GM23338 (cell line): ENCODE results near the gene SPCS1. TPM values are rescaled to one million over a fixed set of nuclear protein-coding genes. Genes with fewer than 3 reads are reported as not detected.

Source experiments
- ATAC-seq: fragments of 200-7000 bp; cut with Tn5 transposase; 3 replicates; pipeline ENCODE4 v1.9.1; 2020
- DNase-seq: peaks from one replicate; pipeline ENCODE4 v3.0.0-alpha.2; 2015; ENCODE audit warnings: low spot score
- H2AFZ ChIP-seq: fragments of 200-600 bp; sonication (generic); 2 replicates; pipeline ENCODE4 v1.8.0; 2016; ENCODE audit warnings: antibody characterized with exemption, mild to moderate bottlenecking, moderate library complexity
- H3F3A ChIP-seq: fragments of 200-600 bp; sonication (generic); replicated peaks from 2 replicates; pipeline ENCODE4 v1.8.0; 2017; ENCODE audit warnings: antibody characterized with exemption, mixed run types, low read depth
- H3K27ac ChIP-seq: fragments of 200-600 bp; sonication (generic); 2 replicates; pipeline ENCODE4 v1.6.1; 2016; ENCODE audit warnings: low read depth
- H3K27me3 ChIP-seq: fragments of 200-600 bp; sonication (generic); 2 replicates; pipeline ENCODE4 v1.8.0; 2016; ENCODE audit warnings: mild to moderate bottlenecking, mixed run types, moderate library complexity; ENCODE audit not compliant: insufficient read depth
- H3K36me3 ChIP-seq: fragments of 200-600 bp; sonication (generic); 2 replicates; pipeline ENCODE4 v1.8.0; 2016; ENCODE audit warnings: mild to moderate bottlenecking; ENCODE audit not compliant: insufficient read depth
- H3K4me1 ChIP-seq: fragments of 200-600 bp; sonication (generic); 2 replicates; pipeline ENCODE4 v1.8.0; 2016; ENCODE audit warnings: mild to moderate bottlenecking, moderate library complexity; ENCODE audit not compliant: insufficient read depth
- H3K4me2 ChIP-seq: fragments of 200-600 bp; sonication (generic); 2 replicates; pipeline ENCODE4 v1.7.1; 2017; ENCODE audit warnings: mixed run types
- H3K4me3 ChIP-seq: fragments of 200-600 bp; sonication (generic); 2 replicates; pipeline ENCODE4 v1.6.1; 2016; ENCODE audit warnings: mixed run types
- H3K79me2 ChIP-seq: fragments of 200-600 bp; sonication (generic); replicated peaks from 2 replicates; pipeline ENCODE4 v1.8.0; 2017; ENCODE audit warnings: mild to moderate bottlenecking; ENCODE audit not compliant: insufficient read depth
- H3K9me2 ChIP-seq: fragments of 200-600 bp; sonication (generic); 2 replicates; pipeline ENCODE4 v1.8.0; 2017; ENCODE audit not compliant: insufficient read depth
- H4K20me1 ChIP-seq: fragments of 200-600 bp; sonication (generic); replicated peaks from 2 replicates; pipeline ENCODE4 v1.8.0; 2017; ENCODE audit warnings: mild to moderate bottlenecking; ENCODE audit not compliant: insufficient read depth
- H3K27ac Mint-ChIP-seq: 2 replicates; pipeline ENCODE4 v1.8.0; 2020; ENCODE audit warnings: inconsistent platforms, mild to moderate bottlenecking, moderate library complexity, mixed read lengths
- H3K27me3 Mint-ChIP-seq: 3 replicates; pipeline ENCODE4 v1.8.0; 2022; ENCODE audit warnings: low read depth, mild to moderate bottlenecking, moderate library complexity, mixed read lengths, inconsistent platforms; ENCODE audit not compliant: insufficient read depth, poor library complexity
- H3K36me3 Mint-ChIP-seq: 3 replicates; pipeline ENCODE4 v1.8.0; 2021; ENCODE audit warnings: low read depth, mild to moderate bottlenecking, inconsistent platforms, moderate library complexity, mixed read lengths
- H3K4me1 Mint-ChIP-seq: 3 replicates; pipeline ENCODE4 v1.8.0; 2020; ENCODE audit warnings: mild to moderate bottlenecking, inconsistent platforms, mixed read lengths
- H3K4me3 Mint-ChIP-seq: 3 replicates; pipeline ENCODE4 v1.8.0; 2021; ENCODE audit warnings: moderate library complexity, mild to moderate bottlenecking, inconsistent platforms, mixed read lengths
- H3K9me3 Mint-ChIP-seq: 3 replicates; pipeline ENCODE4 v1.8.0; 2020; ENCODE audit warnings: moderate library complexity, mild to moderate bottlenecking, inconsistent platforms, mixed read lengths
- CREB1 ChIP-seq: fragments of 250-450 bp; sonication (Bioruptor Pico); IDR thresholded peaks from 2 replicates; pipeline ENCODE4 v1.5.0; 2020; ENCODE audit warnings: low read depth, mild to moderate bottlenecking, moderate library complexity
- CTCF ChIP-seq, 2 experiments: fragments of 200-600 bp in 1 of 2; sonication (generic) in 1 of 2; conservative IDR thresholded peaks; 2 replicates each; pipeline versions ENCODE4 v1.5.1 to v1.6.1; 2016 to 2017; ENCODE audit warnings: antibody characterized with exemption in 2 of 2, low read depth in 2 of 2, mild to moderate bottlenecking in 2 of 2, moderate library complexity in 1 of 2
- EZH2 ChIP-seq: fragments of 200-600 bp; sonication (generic); IDR thresholded peaks from one replicate; pipeline ENCODE4 v1.8.0; 2017; ENCODE audit warnings: antibody characterized with exemption, mild to moderate bottlenecking, low read depth; ENCODE audit not compliant: unreplicated experiment
- EZH2phosphoT487 ChIP-seq: fragments of 200-600 bp; sonication (generic); IDR thresholded peaks from one replicate; pipeline ENCODE4 v1.8.1; 2018; ENCODE audit warnings: antibody characterized with exemption; ENCODE audit not compliant: unreplicated experiment
- JUNB ChIP-seq: IDR thresholded peaks from one replicate; pipeline ENCODE4 v1.6.1; 2016; ENCODE audit warnings: antibody characterized with exemption; ENCODE audit not compliant: unreplicated experiment
- NANOG ChIP-seq: IDR thresholded peaks from 2 replicates; pipeline ENCODE4 v1.6.1; 2016; ENCODE audit warnings: antibody characterized with exemption, borderline replicate concordance
- POLR2AphosphoS5 ChIP-seq: IDR thresholded peaks from 2 replicates; pipeline ENCODE4 v1.6.1; 2016; ENCODE audit warnings: antibody characterized with exemption, low read depth
- STAT1 ChIP-seq: IDR thresholded peaks from one replicate; pipeline ENCODE4 v1.6.1; 2016; ENCODE audit warnings: antibody characterized with exemption; ENCODE audit not compliant: unreplicated experiment
- ZNF114 ChIP-seq: fragments of 250-450 bp; sonication (Bioruptor Pico); IDR thresholded peaks from 2 replicates; pipeline ENCODE4 v1.5.0; 2020; ENCODE audit warnings: mild to moderate bottlenecking, moderate library complexity
- ZNF331 ChIP-seq: fragments of 250-450 bp; sonication (Bioruptor Pico); IDR thresholded peaks from 2 replicates; pipeline ENCODE4 v1.5.0; 2020; ENCODE audit warnings: low read depth, mild to moderate bottlenecking, moderate library complexity
- ZNF462 ChIP-seq: fragments of 250-450 bp; sonication (Bioruptor Pico); IDR thresholded peaks from 2 replicates; pipeline ENCODE4 v1.5.0; 2020; ENCODE audit warnings: mild to moderate bottlenecking, moderate library complexity
- polyA plus RNA-seq: library from polyadenylated mRNA; unstranded; fragments of >200 nt; fragmentation: Nextera tagmentation; extraction: Ambion mirVana; gene quantifications from 2 replicates; pipeline ENCODE4 v1.2.1, GENCODE V29; 2016
- total RNA-seq: library from RNA; depleted of rRNA; stranded (reverse); fragments of >200 nt; shearing (Covaris generic); gene quantifications from 2 replicates; pipeline ENCODE4 v1.2.3, GENCODE V29; 2014
- TF ChIP-seq, protein P1 (sequence below): IDR thresholded peaks from one replicate; pipeline ENCODE4 v1.6.1; 2018; ENCODE audit warnings: antibody characterized with exemption; ENCODE audit not compliant: unreplicated experiment
- TF ChIP-seq, protein P2 (sequence below): IDR thresholded peaks from 2 replicates; pipeline ENCODE4 v1.6.1; 2016; ENCODE audit warnings: antibody characterized with exemption

The SPCS1 gene
- total and polyA plus RNA-seq, 2 experiments from 2014 or later, result 165 to 288 TPM

GRCh38 chr3:52697632-52697965 is 8.3 kb upstream of the SPCS1 start:
- ATAC-seq (no peak; the same call in 2 of the 3 replicates), DNase-seq (no peak)
- Histone ChIP-seq H3K4me1 (no peaks in the 10 kb centered on the region), H3K4me3 (no peak overlapping the region), H3K9me2 (no peaks in the 10 kb centered on the region), H3K27ac (peak overlapping the region; percentile 75), H3K36me3 (peaks cover 42% of the 10 kb centered on the region), H3F3A (peaks cover 47% of the 10 kb centered on the region), H4K20me1 (peaks cover 44% of the 10 kb centered on the region), H2AFZ (no peak overlapping the region), H3K27me3 (no peaks in the 10 kb centered on the region), H3K79me2 (peaks cover 8% of the 10 kb centered on the region), H3K4me2 (no peak overlapping the region)
- Mint-ChIP-seq H3K27ac (peak overlapping the region; percentile 49; the same call in 1 of the 2 replicates), H3K9me3 (no peaks in the 10 kb centered on the region), H3K36me3 (peaks cover 49% of the 10 kb centered on the region), H3K4me3 (no peak overlapping the region), H3K27me3 (peaks cover 2% of the 10 kb centered on the region), H3K4me1 (no peaks in the 10 kb centered on the region)
- TF ChIP-seq, protein P1, sequence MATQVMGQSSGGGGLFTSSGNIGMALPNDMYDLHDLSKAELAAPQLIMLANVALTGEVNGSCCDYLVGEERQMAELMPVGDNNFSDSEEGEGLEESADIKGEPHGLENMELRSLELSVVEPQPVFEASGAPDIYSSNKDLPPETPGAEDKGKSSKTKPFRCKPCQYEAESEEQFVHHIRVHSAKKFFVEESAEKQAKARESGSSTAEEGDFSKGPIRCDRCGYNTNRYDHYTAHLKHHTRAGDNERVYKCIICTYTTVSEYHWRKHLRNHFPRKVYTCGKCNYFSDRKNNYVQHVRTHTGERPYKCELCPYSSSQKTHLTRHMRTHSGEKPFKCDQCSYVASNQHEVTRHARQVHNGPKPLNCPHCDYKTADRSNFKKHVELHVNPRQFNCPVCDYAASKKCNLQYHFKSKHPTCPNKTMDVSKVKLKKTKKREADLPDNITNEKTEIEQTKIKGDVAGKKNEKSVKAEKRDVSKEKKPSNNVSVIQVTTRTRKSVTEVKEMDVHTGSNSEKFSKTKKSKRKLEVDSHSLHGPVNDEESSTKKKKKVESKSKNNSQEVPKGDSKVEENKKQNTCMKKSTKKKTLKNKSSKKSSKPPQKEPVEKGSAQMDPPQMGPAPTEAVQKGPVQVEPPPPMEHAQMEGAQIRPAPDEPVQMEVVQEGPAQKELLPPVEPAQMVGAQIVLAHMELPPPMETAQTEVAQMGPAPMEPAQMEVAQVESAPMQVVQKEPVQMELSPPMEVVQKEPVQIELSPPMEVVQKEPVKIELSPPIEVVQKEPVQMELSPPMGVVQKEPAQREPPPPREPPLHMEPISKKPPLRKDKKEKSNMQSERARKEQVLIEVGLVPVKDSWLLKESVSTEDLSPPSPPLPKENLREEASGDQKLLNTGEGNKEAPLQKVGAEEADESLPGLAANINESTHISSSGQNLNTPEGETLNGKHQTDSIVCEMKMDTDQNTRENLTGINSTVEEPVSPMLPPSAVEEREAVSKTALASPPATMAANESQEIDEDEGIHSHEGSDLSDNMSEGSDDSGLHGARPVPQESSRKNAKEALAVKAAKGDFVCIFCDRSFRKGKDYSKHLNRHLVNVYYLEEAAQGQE, result no peak
- TF ChIP-seq ZNF462 (CRISPR knock-in tag) (no peak), NANOG (no peak), JUNB (no peak), CREB1 (CRISPR knock-in tag) (no peak), CTCF (conservative IDR thresholded peaks at IDR 0.05; ENCODE audit: low read depth in 2 of 2) (no peak), STAT1 (no peak), POLR2AphosphoS5 (no peak), ZNF331 (CRISPR knock-in tag) (no peak), EZH2 (no peak), EZH2phosphoT487 (no peak), ZNF114 (CRISPR knock-in tag) (no peak)
- TF ChIP-seq, protein P2, sequence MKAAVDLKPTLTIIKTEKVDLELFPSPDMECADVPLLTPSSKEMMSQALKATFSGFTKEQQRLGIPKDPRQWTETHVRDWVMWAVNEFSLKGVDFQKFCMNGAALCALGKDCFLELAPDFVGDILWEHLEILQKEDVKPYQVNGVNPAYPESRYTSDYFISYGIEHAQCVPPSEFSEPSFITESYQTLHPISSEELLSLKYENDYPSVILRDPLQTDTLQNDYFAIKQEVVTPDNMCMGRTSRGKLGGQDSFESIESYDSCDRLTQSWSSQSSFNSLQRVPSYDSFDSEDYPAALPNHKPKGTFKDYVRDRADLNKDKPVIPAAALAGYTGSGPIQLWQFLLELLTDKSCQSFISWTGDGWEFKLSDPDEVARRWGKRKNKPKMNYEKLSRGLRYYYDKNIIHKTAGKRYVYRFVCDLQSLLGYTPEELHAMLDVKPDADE, result no peak
